Smooth muscle cell of the brain vasculature (primary cell): Measurements from ENCODE around the gene TRPM3.

ENCODE experiments used
- DNase-seq: peaks from one replicate; pipeline ENCODE4 v3.0.0-alpha.2; 2012; ENCODE audit warnings: low read depth, low spot score

Gene TRPM3

GRCh38 chr9:70488793-70489105 is 632.7 kb downstream of the TRPM3 start:
- no peak for DNase-seq

- no peak for DNase-seq
These were observed 633.2 kb downstream of the TRPM3 start for GRCh38 chr9:70488098-70488792.

- no peak for DNase-seq
These were observed 635.3 kb downstream of the TRPM3 start for GRCh38 chr9:70486127-70486526.

- DNase-seq, result no peak
These were observed 636.1 kb downstream of the TRPM3 start for GRCh38 chr9:70485273-70485858.

GRCh38 chr9:70484232-70485130 is 636.9 kb downstream of the TRPM3 start:
- no peak for DNase-seq

- DNase-seq, result no peak
These were observed 640.0 kb downstream of the TRPM3 start for GRCh38 chr9:70481471-70481870.

GRCh38 chr9:70480405-70480980 is 640.9 kb downstream of the TRPM3 start:
- peak; percentile 91 for DNase-seq

GRCh38 chr9:70479880-70480291 is 641.5 kb downstream of the TRPM3 start:
- DNase-seq, result peak; percentile 73
